MCF 10A (cell line): ENCODE data around the gene TNFRSF8. TPM values are rescaled to one million over a fixed set of nuclear protein-coding genes. Genes with fewer than 3 reads are reported as not detected.

Experiments used
- BruUV-seq: library from RNA; stranded (reverse); fragments of 400-500 nt; replicated peaks from 2 replicates; lab custom pipeline; 2021; lab: Mats Ljungman, UMichigan
- CTCF ChIA-PET: fragments of 300-600 bp; sonication (Branson Sonifier 250); formaldehyde crosslinking; extraction: SDS; loops from one replicate; lab custom pipeline; 2021; ENCODE audit warnings: antibody characterized with exemption, inconsistent platforms; lab: Yijun Ruan, JAX
- POLR2A ChIA-PET: fragments of 300-600, 350-650 bp; sonication (Branson Sonifier 250); formaldehyde crosslinking; extraction: SDS; loops from one replicate; lab custom pipeline; 2020; ENCODE audit warnings: antibody characterized with exemption, inconsistent platforms; lab: Yijun Ruan, JAX
- DNase-seq: peaks from one replicate; pipeline ENCODE4 v3.0.0-alpha.2; 2018; ENCODE audit not compliant: unreplicated experiment
- H3K27ac Mint-ChIP-seq: one replicate; pipeline ENCODE4 v1.8.0; 2022; ENCODE audit warnings: mild to moderate bottlenecking, low read depth, mixed read lengths; ENCODE audit not compliant: unreplicated experiment
- H3K27me3 Mint-ChIP-seq: one replicate; pipeline ENCODE4 v1.8.0; 2022; ENCODE audit warnings: mixed read lengths; ENCODE audit not compliant: insufficient read depth, unreplicated experiment
- H3K36me3 Mint-ChIP-seq: one replicate; pipeline ENCODE4 v1.8.0; 2022; ENCODE audit warnings: mild to moderate bottlenecking, moderate library complexity, mixed read lengths; ENCODE audit not compliant: insufficient read depth, unreplicated experiment
- H3K4me1 Mint-ChIP-seq: one replicate; pipeline ENCODE4 v1.8.0; 2022; ENCODE audit warnings: mixed read lengths; ENCODE audit not compliant: insufficient read depth, unreplicated experiment
- H3K4me3 Mint-ChIP-seq: one replicate; pipeline ENCODE4 v1.8.0; 2022; ENCODE audit warnings: mild to moderate bottlenecking, moderate library complexity, mixed read lengths; ENCODE audit not compliant: unreplicated experiment
- H3K9me3 Mint-ChIP-seq: one replicate; pipeline ENCODE4 v1.8.0; 2022; ENCODE audit warnings: mixed read lengths; ENCODE audit not compliant: unreplicated experiment
- CTCF ChIP-seq: fragments of 200-600 bp; IDR thresholded peaks from one replicate; pipeline ENCODE4 v1.8.0; 2022; ENCODE audit warnings: antibody characterized with exemption, mild to moderate bottlenecking; ENCODE audit not compliant: unreplicated experiment
- intact Hi-C: fragments of 100-400 bp; cut with micrococcal nuclease; formaldehyde crosslinking; loops from 2 replicates; pipeline ENCODE4 v1.14.1; 2022
- total RNA-seq: library from RNA; stranded (reverse); gene quantifications from 2 replicates; pipeline ENCODE4 v1.2.3, GENCODE V29; 2022

The TNFRSF8 gene
- total RNA-seq, 1 experiment from 2014 or later: not detected

GRCh38 chr1:12107718-12108117 is 44.6 kb downstream of the TNFRSF8 start:
- Mint-ChIP-seq H3K27ac (no peak overlapping the region), H3K36me3 (no peaks in the 10 kb centered on the region)
- CTCF ChIA-PET: interaction anchor here (0.6 kb wide), 1 partner anchor 164 kb away, joined by 5 read pairs; no protein-coding TSS in a partner anchor

GRCh38 chr1:12109901-12110300 is 46.8 kb downstream of the TNFRSF8 start:
- H3K4me3 Mint-ChIP-seq: no peak overlapping the region
- no peaks in the 10 kb centered on the region for H3K36me3 Mint-ChIP-seq
- DNase-seq: no peak
- no TSS peak for BruUV-seq
- POLR2A ChIA-PET: no interaction called here
- TF ChIP-seq CTCF: no peak
- peaks cover 32% of the 10 kb centered on the region for H3K27me3 Mint-ChIP-seq
- H3K9me3 Mint-ChIP-seq: no peaks in the 10 kb centered on the region
- H3K27ac Mint-ChIP-seq: no peak overlapping the region
- H3K4me1 Mint-ChIP-seq: peaks cover 7% of the 10 kb centered on the region
- intact Hi-C loops: no loop called here
- CTCF ChIA-PET: interaction anchor here (0.6 kb wide), 1 partner anchor 1246 kb away, joined by 4 read pairs; no protein-coding TSS in a partner anchor

More at GRCh38 chr1:12107718-12108117, 44.6 kb downstream of the TNFRSF8 start:
- BruUV-seq: no TSS peak
- intact Hi-C loops: no loop called here
- DNase-seq: no peak
- Mint-ChIP-seq H3K4me3 (no peak overlapping the region), H3K27me3 (peaks cover 32% of the 10 kb centered on the region), H3K4me1 (no peaks in the 10 kb centered on the region), H3K9me3 (no peaks in the 10 kb centered on the region)
- TF ChIP-seq CTCF: no peak
- POLR2A ChIA-PET: interaction anchor here (0.8 kb wide), 1 partner anchor 1388 kb away, joined by 3 read pairs; no protein-coding TSS in a partner anchor

GRCh38 chr1:12111741-12112140 is 48.6 kb downstream of the TNFRSF8 start:
- POLR2A ChIA-PET: no interaction called here
- Mint-ChIP-seq H3K4me1 (peaks cover 7% of the 10 kb centered on the region), H3K4me3 (no peak overlapping the region), H3K27me3 (peaks cover 25% of the 10 kb centered on the region), H3K36me3 (no peaks in the 10 kb centered on the region), H3K9me3 (no peaks in the 10 kb centered on the region), H3K27ac (no peak overlapping the region)
- no TSS peak for BruUV-seq
- intact Hi-C loops: no loop called here
- TF ChIP-seq CTCF: no peak
- no peak for DNase-seq
- CTCF ChIA-PET: interaction anchor here (1.0 to 1.9 kb wide), 2 partner anchors 13 to 97 kb away, joined by 3 to 12 read pairs; no protein-coding TSS in a partner anchor

- Mint-ChIP-seq H3K4me1 (peaks cover 7% of the 10 kb centered on the region), H3K36me3 (no peaks in the 10 kb centered on the region), H3K4me3 (no peak overlapping the region), H3K27me3 (peaks cover 24% of the 10 kb centered on the region), H3K9me3 (no peaks in the 10 kb centered on the region), H3K27ac (no peak overlapping the region)
- POLR2A ChIA-PET: no interaction called here
- no TSS peak for BruUV-seq
- intact Hi-C loops: no loop called here
- CTCF ChIA-PET: no interaction called here
- no peak for DNase-seq
- no peak for TF ChIP-seq CTCF
Measured at GRCh38 chr1:12112711-12113161, 49.6 kb downstream of the TNFRSF8 start.
